Left lung (tissue), 10 donors: ENCODE data around the gene CTIF. TPM values are rescaled to one million over a fixed set of nuclear protein-coding genes. Genes with fewer than 3 reads are reported as not detected.

Experiments used
- ATAC-seq: fragments of 200-7000 bp; cut with Tn5 transposase; one replicate; pipeline ENCODE4 v1.9.1; 2020; ENCODE audit warnings: moderate library complexity
- DNase-seq, 4 donors: peaks; one replicate each; pipeline ENCODE4 v3.0.0-alpha.2; 2013 to 2020
- H3K27ac ChIP-seq, 2 donors: fragments of 200-600 bp; sonication (generic) in 1 of 2; one replicate each; pipeline versions ENCODE4 v1.5.0 to v1.8.0; 2020 to 2021
- H3K27me3 ChIP-seq, 2 donors: fragments of 200-600 bp; sonication (generic) in 1 of 2; one replicate each; pipeline versions ENCODE4 v1.5.0 to v1.8.0; 2020 to 2021
- H3K36me3 ChIP-seq, 2 donors: fragments of 200-600 bp; sonication (generic) in 1 of 2; one replicate each; pipeline versions ENCODE4 v1.5.0 to v1.8.0; 2020 to 2021
- H3K4me1 ChIP-seq, 2 donors: fragments of 200-600 bp; one replicate each; pipeline ENCODE4 v1.8.0; 2021
- H3K4me3 ChIP-seq, 2 donors: fragments of 200-600 bp; sonication (generic) in 1 of 2; one replicate each; pipeline versions ENCODE4 v1.5.0 to v1.8.0; 2020 to 2021; ENCODE audit warnings: mild to moderate bottlenecking in 1 of 2
- H3K9me3 ChIP-seq, 2 donors: fragments of 200-600 bp; sonication (generic) in 1 of 2; one replicate each; pipeline versions ENCODE4 v1.5.0 to v1.8.0; 2020 to 2021
- intact Hi-C, 2 donors: fragments of 100-400 bp; cut with DNase I; formaldehyde crosslinking; loops; one replicate each; pipeline versions ENCODE4 v1.11.2 to v1.14.2; 2022
- polyA plus RNA-seq, 6 donors: library from polyadenylated mRNA; unstranded; fragments of 120-200 nt; gene quantifications; one replicate each; pipeline ENCODE4 v1.2.1, GENCODE V29; 2013; ENCODE audit not compliant: insufficient read length in 6 of 6
- total RNA-seq, 2 donors: library from RNA; stranded (reverse); fragmentation: NEBNext Ultra II Directional; extraction: Animal tissue kit (Norgen Biotek cat#: 25700); gene quantifications; one replicate each; pipeline ENCODE4 v1.2.1, GENCODE V29; 2021
- TF ChIP-seq, protein P1 (sequence below), 2 donors: fragments of 200-600 bp; sonication (generic) in 1 of 2; IDR thresholded peaks; one replicate each; pipeline versions ENCODE4 v1.5.0 to v1.8.0; 2021; ENCODE audit warnings: antibody characterized with exemption in 2 of 2
- donor health status: DM: no; HTN: yes; CAD: no.
- donor health status: DM: no; HTN: no; CAD: no.

The CTIF gene
- total and polyA plus RNA-seq, 8 donors, result 24.9 to 46.1 (median 34.9) TPM

DNA sequence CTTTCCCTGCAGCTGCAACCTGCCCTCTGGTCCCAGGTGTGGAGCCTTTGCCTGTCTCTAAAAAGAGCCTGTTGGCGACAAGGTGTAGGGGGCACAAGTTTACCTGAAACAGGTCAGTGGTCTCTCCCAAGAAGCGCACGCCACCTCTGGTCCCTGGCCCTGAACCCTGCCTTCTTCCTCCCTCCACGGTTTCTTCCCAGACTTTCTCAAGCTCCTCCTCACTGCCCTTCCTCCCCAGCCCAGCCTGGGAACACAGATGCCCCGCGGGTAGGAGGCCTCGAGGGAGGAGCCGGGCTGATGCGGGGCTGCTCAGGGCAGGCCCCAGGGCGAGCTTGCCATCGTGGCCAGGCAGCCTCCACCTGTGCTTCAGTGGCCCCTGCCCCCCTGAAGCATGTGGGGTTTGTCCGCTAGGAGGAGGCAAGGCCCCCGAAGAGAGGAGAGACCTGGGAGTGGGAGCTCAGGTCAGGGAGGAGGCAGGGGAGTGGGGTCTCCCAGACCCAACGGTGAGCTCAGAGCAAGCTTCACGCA, 322.4 kb downstream of the CTIF start:
- DNase-seq (no peak), ATAC-seq (no peak)
- H3K4me1 ChIP-seq, result no peaks in the 10 kb centered on the region
- H3K9me3 ChIP-seq, result peaks cover 0 to 5% of the 10 kb centered on the region in 2 donors
- no peak overlapping the region for H3K27ac ChIP-seq
- H3K4me3 ChIP-seq, result no peak overlapping the region
- TF ChIP-seq, protein P1, sequence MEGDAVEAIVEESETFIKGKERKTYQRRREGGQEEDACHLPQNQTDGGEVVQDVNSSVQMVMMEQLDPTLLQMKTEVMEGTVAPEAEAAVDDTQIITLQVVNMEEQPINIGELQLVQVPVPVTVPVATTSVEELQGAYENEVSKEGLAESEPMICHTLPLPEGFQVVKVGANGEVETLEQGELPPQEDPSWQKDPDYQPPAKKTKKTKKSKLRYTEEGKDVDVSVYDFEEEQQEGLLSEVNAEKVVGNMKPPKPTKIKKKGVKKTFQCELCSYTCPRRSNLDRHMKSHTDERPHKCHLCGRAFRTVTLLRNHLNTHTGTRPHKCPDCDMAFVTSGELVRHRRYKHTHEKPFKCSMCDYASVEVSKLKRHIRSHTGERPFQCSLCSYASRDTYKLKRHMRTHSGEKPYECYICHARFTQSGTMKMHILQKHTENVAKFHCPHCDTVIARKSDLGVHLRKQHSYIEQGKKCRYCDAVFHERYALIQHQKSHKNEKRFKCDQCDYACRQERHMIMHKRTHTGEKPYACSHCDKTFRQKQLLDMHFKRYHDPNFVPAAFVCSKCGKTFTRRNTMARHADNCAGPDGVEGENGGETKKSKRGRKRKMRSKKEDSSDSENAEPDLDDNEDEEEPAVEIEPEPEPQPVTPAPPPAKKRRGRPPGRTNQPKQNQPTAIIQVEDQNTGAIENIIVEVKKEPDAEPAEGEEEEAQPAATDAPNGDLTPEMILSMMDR (IDR thresholded peaks at IDR 0.05), result no peak
- intact Hi-C loops, result no loop called here
- H3K36me3 ChIP-seq, result no peaks in the 10 kb centered on the region
- H3K27me3 ChIP-seq, result no peaks in the 10 kb centered on the region

DNA sequence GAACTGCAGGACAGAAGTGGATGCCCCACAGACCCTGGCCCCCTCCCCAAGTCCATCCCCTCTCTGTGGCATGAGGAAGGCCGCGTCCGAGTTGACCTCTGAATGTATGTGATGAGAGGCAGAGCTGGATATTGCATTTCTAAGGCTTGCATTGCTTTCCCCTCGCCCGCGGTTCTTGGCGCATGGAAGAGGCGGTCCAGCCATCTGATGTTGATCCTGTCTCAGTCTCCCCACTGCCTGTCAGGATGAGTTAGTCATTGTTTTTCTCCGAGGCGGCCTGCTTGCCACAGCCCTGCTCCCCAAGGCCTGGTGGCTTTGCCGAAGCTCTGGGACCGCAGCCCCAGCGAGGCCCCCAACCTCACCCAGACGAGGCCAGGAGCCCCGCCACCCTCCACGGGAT, 323.3 kb downstream of the CTIF start:
- H3K4me1 ChIP-seq, result no peaks in the 10 kb centered on the region
- H3K9me3 ChIP-seq, result peaks cover 0 to 5% of the 10 kb centered on the region in 2 donors
- no peak for DNase-seq
- no peaks in the 10 kb centered on the region for H3K36me3 ChIP-seq
- H3K27ac ChIP-seq, result no peak overlapping the region
- TF ChIP-seq, protein P1 (IDR thresholded peaks at IDR 0.05), result no peak
- no peaks in the 10 kb centered on the region for H3K27me3 ChIP-seq
- no peak overlapping the region for H3K4me3 ChIP-seq
- no peak for ATAC-seq
- intact Hi-C loops, result no loop called here

DNA sequence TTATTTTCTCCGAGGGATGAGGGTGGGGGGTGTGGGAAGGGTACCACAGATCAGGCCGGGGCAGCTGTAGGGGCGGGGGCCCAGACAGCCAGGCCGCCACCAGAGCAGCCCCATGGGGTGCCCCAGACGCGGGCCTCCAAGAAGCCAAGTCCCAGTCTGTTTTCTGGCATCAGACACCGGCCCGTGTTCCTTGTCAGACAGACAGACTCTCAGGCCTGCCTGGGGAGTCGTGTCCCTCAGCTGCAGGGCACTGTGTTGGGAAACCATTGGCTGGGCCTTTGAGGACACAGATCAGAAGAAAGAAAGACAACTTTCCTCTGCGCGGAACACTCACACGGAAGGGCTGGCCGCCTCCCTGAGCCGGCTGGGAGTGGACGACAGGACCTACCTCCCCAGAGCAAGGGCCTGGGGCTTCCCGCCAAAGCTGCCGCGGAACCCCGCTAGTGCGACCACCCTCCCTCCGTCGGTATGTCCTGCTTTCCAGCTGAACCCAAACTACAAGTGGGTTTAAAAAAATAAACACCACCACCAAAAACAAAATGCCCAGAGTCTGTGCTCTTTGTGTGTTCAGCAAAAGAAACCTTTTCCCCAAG, 323.9 kb downstream of the CTIF start:
- Histone ChIP-seq H3K9me3 (peaks cover 0 to 5% of the 10 kb centered on the region in 2 donors), H3K27me3 (no peaks in the 10 kb centered on the region), H3K4me3 (no peak overlapping the region), H3K27ac (no peak overlapping the region), H3K36me3 (no peaks in the 10 kb centered on the region), H3K4me1 (no peaks in the 10 kb centered on the region)
- DNase-seq (no peak), ATAC-seq (no peak)
- intact Hi-C loops, result no loop called here
- TF ChIP-seq, protein P1 (IDR thresholded peaks at IDR 0.05), result no peak

- TF ChIP-seq, protein P1 (IDR thresholded peaks at IDR 0.05), result no peak
- Histone ChIP-seq H3K4me1 (peaks cover 0 to 4% of the 10 kb centered on the region in 2 donors), H3K9me3 (peaks cover 0 to 5% of the 10 kb centered on the region in 2 donors), H3K27me3 (no peaks in the 10 kb centered on the region), H3K36me3 (no peaks in the 10 kb centered on the region), H3K4me3 (no peak overlapping the region), H3K27ac (no peak overlapping the region)
- no peak for DNase-seq
- ATAC-seq, result no peak
- intact Hi-C loops, result no loop called here
These were observed 324.7 kb downstream of the CTIF start for GRCh38 chr18:48863432-48864065.

DNA sequence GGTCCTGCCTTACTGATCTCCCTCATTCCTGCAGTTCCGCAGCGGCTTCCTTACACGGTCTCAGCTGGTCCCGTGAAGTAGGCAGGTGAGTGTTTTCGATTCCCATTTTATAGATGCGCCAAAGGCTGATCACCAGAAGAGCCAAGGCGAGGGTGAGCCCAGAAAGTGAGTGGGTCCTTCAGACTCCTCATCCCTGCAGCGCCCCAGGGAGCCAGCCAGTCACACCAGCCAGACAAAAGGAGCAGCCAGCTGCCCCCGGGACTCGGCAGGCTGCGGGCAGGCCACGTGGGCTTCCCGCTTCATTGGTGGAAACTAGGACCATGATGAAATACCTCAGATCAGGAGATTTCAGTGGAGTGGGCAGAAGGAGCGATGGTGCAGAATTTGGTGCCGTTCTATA, 326.0 kb downstream of the CTIF start:
- H3K27ac ChIP-seq, result no peak overlapping the region
- TF ChIP-seq, protein P1 (IDR thresholded peaks at IDR 0.05), result no peak
- intact Hi-C loops, result no loop called here
- no peaks in the 10 kb centered on the region for H3K36me3 ChIP-seq
- H3K9me3 ChIP-seq, result peaks cover 0 to 5% of the 10 kb centered on the region in 2 donors
- no peak overlapping the region for H3K4me3 ChIP-seq
- DNase-seq (no peak), ATAC-seq (no peak)
- H3K27me3 ChIP-seq, result no peaks in the 10 kb centered on the region
- peaks cover 0 to 10% of the 10 kb centered on the region in 2 donors for H3K4me1 ChIP-seq
